ENCODE data around the gene AAK1.
A peak's percentile ranks its signal among the peaks of the same experiment; 100 is the strongest.
"Not testable (repeated sequence)": the region's sequence is repeated elsewhere in the genome, so short reads cannot be mapped to it uniquely, and the experiment has no call there.

Gene AAK1

GRCh38 chr2:69560147-69560482 lies 83.4 kb downstream of the AAK1 start:
- no peak for FAIRE-seq

GRCh38 chr2:69559442-69560146 lies 83.9 kb downstream of the AAK1 start:
- FAIRE-seq (peak; percentile 55), DNase-seq (ENCODE audit: insufficient read length, low spot score) (no peak)
- TF ChIP-seq CTCF (IDR thresholded peaks at IDR 0.05; ENCODE audit: insufficient read depth, missing control alignments), result peak; percentile 62

More at GRCh38 chr2:69560147-69560482, 83.4 kb downstream of the AAK1 start:
- no peak for TF ChIP-seq CTCF (IDR thresholded peaks at IDR 0.05; ENCODE audit: insufficient read depth, missing control alignments)
- DNase-seq (ENCODE audit: insufficient read length, low spot score), result no peak

GRCh38 chr2:69556008-69556407 lies 87.5 kb downstream of the AAK1 start:
- FAIRE-seq (no peak), DNase-seq (ENCODE audit: insufficient read length, low spot score) (no peak)
- no peak for TF ChIP-seq CTCF (IDR thresholded peaks at IDR 0.05; ENCODE audit: insufficient read depth, missing control alignments)

- TF ChIP-seq CTCF (IDR thresholded peaks at IDR 0.05; ENCODE audit: insufficient read depth, missing control alignments), result no peak
- DNase-seq (ENCODE audit: insufficient read length, low spot score) (no peak), FAIRE-seq (no peak)
Observed at GRCh38 chr2:69554981-69555380, 88.6 kb downstream of the AAK1 start.

- DNase-seq (ENCODE audit: insufficient read length, low spot score), result no peak
- no peak for FAIRE-seq
- no peak for TF ChIP-seq CTCF (IDR thresholded peaks at IDR 0.05; ENCODE audit: insufficient read depth, missing control alignments)
Observed at GRCh38 chr2:69554568-69554967, 89.0 kb downstream of the AAK1 start.

- DNase-seq (ENCODE audit: insufficient read length, low spot score), result no peak
- FAIRE-seq, result no peak
- no peak for TF ChIP-seq CTCF (IDR thresholded peaks at IDR 0.05; ENCODE audit: insufficient read depth, missing control alignments)
Observed at GRCh38 chr2:69553991-69554390, 89.5 kb downstream of the AAK1 start.

GRCh38 chr2:69550511-69550910 lies 93.0 kb downstream of the AAK1 start:
- DNase-seq (ENCODE audit: insufficient read length, low spot score); FAIRE-seq: not testable (repeated sequence)

- DNase-seq (ENCODE audit: insufficient read length, low spot score), result no peak
- no peak for TF ChIP-seq CTCF (IDR thresholded peaks at IDR 0.05; ENCODE audit: insufficient read depth, missing control alignments)
- FAIRE-seq, result no peak
Observed at GRCh38 chr2:69549421-69549820, 94.1 kb downstream of the AAK1 start.
